GM21825 (cell line): Measurements from ENCODE around the gene KCTD4.
A peak's percentile ranks its signal among the peaks of the same experiment; 100 is the strongest.
"Not testable (repeated sequence)": the region's sequence is repeated elsewhere in the genome, so short reads cannot be mapped to it uniquely, and the experiment has no call there.

Experiments used
- ATAC-seq: cut with Tn5 transposase; IDR thresholded peaks from one replicate; pipeline ENCODE4 v1.9.1; 2021; ENCODE audit warnings: mild to moderate bottlenecking, moderate library complexity; ENCODE audit not compliant: unreplicated experiment

Gene KCTD4

GRCh38 chr13:45216193-45216592, 15.3 kb upstream of the KCTD4 start:
- ATAC-seq, result no peak

- ATAC-seq, result no peak
Observed at GRCh38 chr13:45215392-45216077, 14.7 kb upstream of the KCTD4 start.

GRCh38 chr13:45209229-45209628, 8.4 kb upstream of the KCTD4 start:
- no peak for ATAC-seq

GRCh38 chr13:45208132-45208531, 7.3 kb upstream of the KCTD4 start:
- ATAC-seq, result no peak

- no peak for ATAC-seq
Observed at GRCh38 chr13:45207319-45207718, 6.5 kb upstream of the KCTD4 start.

- peak; percentile 60 for ATAC-seq
Observed at GRCh38 chr13:45206340-45206739, 5.5 kb upstream of the KCTD4 start.

- no peak for ATAC-seq
Observed at GRCh38 chr13:45205124-45205523, 4.3 kb upstream of the KCTD4 start.

GRCh38 chr13:45199711-45200110, 1.1 kb downstream of the KCTD4 start:
- ATAC-seq, result no peak

GRCh38 chr13:45198924-45199323, 1.9 kb downstream of the KCTD4 start:
- no peak for ATAC-seq

- no peak for ATAC-seq
Observed at GRCh38 chr13:45198041-45198440, 2.8 kb downstream of the KCTD4 start.

- peak; percentile 56 for ATAC-seq
Observed at GRCh38 chr13:45196622-45197021, 4.2 kb downstream of the KCTD4 start.

- ATAC-seq, result no peak
Observed at GRCh38 chr13:45196096-45196495, 4.7 kb downstream of the KCTD4 start.

- no peak for ATAC-seq
Observed at GRCh38 chr13:45195421-45195820, 5.4 kb downstream of the KCTD4 start.

- ATAC-seq, result no peak
Observed at GRCh38 chr13:45194081-45194939, 6.5 kb downstream of the KCTD4 start.

GRCh38 chr13:45191874-45192273, 9.0 kb downstream of the KCTD4 start:
- ATAC-seq, result no peak

- not testable (repeated sequence) for ATAC-seq
Observed at GRCh38 chr13:45189511-45189910, 11.3 kb downstream of the KCTD4 start.

- ATAC-seq, result not testable (repeated sequence)
Observed at GRCh38 chr13:45189077-45189476, 11.8 kb downstream of the KCTD4 start.

GRCh38 chr13:45185286-45185685, 15.6 kb downstream of the KCTD4 start:
- no peak for ATAC-seq

GRCh38 chr13:45184693-45185092, 16.2 kb downstream of the KCTD4 start:
- no peak for ATAC-seq

GRCh38 chr13:45180713-45181601, 19.9 kb downstream of the KCTD4 start:
- ATAC-seq, result no peak

- no peak for ATAC-seq
Observed at GRCh38 chr13:45180303-45180702, 20.5 kb downstream of the KCTD4 start.
